Caco-2 (cell line): ENCODE data around the gene CETP. TPM values are rescaled to one million over a fixed set of nuclear protein-coding genes. Genes with fewer than 3 reads are reported as not detected.

Experiments used
- BruUV-seq: library from RNA; stranded (reverse); fragments of 400-500 nt; replicated peaks from 2 replicates; lab custom pipeline; 2021; lab: Mats Ljungman, UMichigan
- CTCF ChIA-PET: fragments of 300-600 bp; sonication (Branson Sonifier 250); formaldehyde crosslinking; loops from one replicate; lab custom pipeline; 2022; ENCODE audit warnings: antibody characterized with exemption; lab: Charles Lee
- POLR2A ChIA-PET: fragments of 300-600 bp; sonication (Branson Sonifier 250); formaldehyde crosslinking; loops from one replicate; lab custom pipeline; 2022; ENCODE audit warnings: antibody characterized with exemption; lab: Charles Lee
- DNase-seq, 2 experiments: peaks; one replicate each; pipeline versions ENCODE4 v3.0.0 to v3.0.0-alpha.2; 2020 to 2022
- H3K27me3 ChIP-seq: replicated peaks from 2 replicates; pipeline ENCODE4 v1.6.0; 2011; ENCODE audit warnings: low read length; ENCODE audit not compliant: control insufficient read depth, insufficient read depth
- H3K36me3 ChIP-seq: 2 replicates; pipeline ENCODE4 v1.5.1; 2011; ENCODE audit warnings: low read length; ENCODE audit not compliant: control insufficient read depth, insufficient read depth
- H3K4me1 ChIP-seq: fragments of 250-450 bp; sonication (Bioruptor Pico); 2 replicates; pipeline ENCODE4 v1.5.1; 2020; ENCODE audit warnings: mild to moderate bottlenecking
- H3K4me3 ChIP-seq: 2 replicates; pipeline ENCODE4 v1.5.1; 2011; ENCODE audit warnings: low read depth, mild to moderate bottlenecking, control low read depth, low read length
- H3K9me3 ChIP-seq: fragments of 250-450 bp; sonication (Bioruptor Pico); 2 replicates; pipeline ENCODE4 v1.5.1; 2020; ENCODE audit warnings: mild to moderate bottlenecking, moderate library complexity
- H3K27ac Mint-ChIP-seq: one replicate; pipeline ENCODE4 v1.8.0; 2022; ENCODE audit warnings: mixed read lengths; ENCODE audit not compliant: unreplicated experiment
- H3K27me3 Mint-ChIP-seq: one replicate; pipeline ENCODE4 v1.8.0; 2022; ENCODE audit warnings: mixed read lengths; ENCODE audit not compliant: insufficient read depth, unreplicated experiment
- H3K36me3 Mint-ChIP-seq: one replicate; pipeline ENCODE4 v1.8.0; 2022; ENCODE audit warnings: mild to moderate bottlenecking, mixed read lengths; ENCODE audit not compliant: insufficient read depth, unreplicated experiment
- H3K4me1 Mint-ChIP-seq: one replicate; pipeline ENCODE4 v1.8.0; 2022; ENCODE audit warnings: low read depth, mixed read lengths; ENCODE audit not compliant: unreplicated experiment
- H3K4me3 Mint-ChIP-seq: one replicate; pipeline ENCODE4 v1.8.0; 2022; ENCODE audit warnings: mild to moderate bottlenecking, moderate library complexity, mixed read lengths; ENCODE audit not compliant: unreplicated experiment
- H3K9me3 Mint-ChIP-seq: one replicate; pipeline ENCODE4 v1.8.0; 2022; ENCODE audit warnings: mixed read lengths; ENCODE audit not compliant: unreplicated experiment
- intact Hi-C: fragments of 100-400 bp; cut with micrococcal nuclease; formaldehyde crosslinking; loops from one replicate; pipeline ENCODE4 v1.10.0; 2022; ENCODE audit not compliant: unreplicated experiment
- total RNA-seq: library from RNA; stranded (reverse); gene quantifications from 2 replicates; pipeline ENCODE4 v1.2.3, GENCODE V29; 2022
- TF ChIP-seq, protein P1 (sequence below), 2 experiments: fragments of 200-600 bp in 1 of 2; IDR thresholded peaks; 1 replicate in 1 of 2; 2 replicates in 1 of 2; pipeline versions ENCODE4 v1.5.1 to v1.8.0; 2011 to 2022; ENCODE audit warnings: antibody characterized with exemption in 1 of 2, control low read depth in 1 of 2, inconsistent platforms in 1 of 2, low read depth in 1 of 2, low read length in 1 of 2, mild to moderate bottlenecking in 1 of 2, moderate library complexity in 1 of 2; ENCODE audit not compliant: insufficient read depth in 1 of 2, severe bottlenecking in 1 of 2, unreplicated experiment in 1 of 2

Gene CETP
- total RNA-seq, 1 experiment from 2014 or later, result not detected

DNA sequence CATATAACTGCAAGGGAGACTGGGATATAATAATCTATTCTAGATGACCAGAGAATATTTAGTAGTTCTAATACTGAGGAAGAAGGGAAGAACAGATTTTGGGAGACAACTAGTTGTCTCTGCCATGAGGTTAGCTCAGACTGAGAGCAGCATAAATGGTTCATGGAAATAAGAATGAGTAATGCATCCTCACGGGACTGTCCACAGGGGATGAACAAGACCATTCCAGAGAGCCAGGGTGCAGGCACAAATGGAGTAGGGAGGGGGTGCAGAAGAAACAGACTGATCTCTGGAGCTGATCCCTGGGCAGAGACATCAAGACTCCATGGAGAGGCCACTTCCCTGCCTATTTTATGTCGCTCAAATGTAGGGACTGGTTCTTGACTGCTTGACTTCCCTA is 58.0 kb downstream of the CETP start:
- peaks cover 4% of the 10 kb centered on the region for H3K27me3 Mint-ChIP-seq
- no peaks in the 10 kb centered on the region for H3K9me3 Mint-ChIP-seq
- no TSS peak for BruUV-seq
- no peak overlapping the region for H3K27ac Mint-ChIP-seq
- intact Hi-C loops, result no loop called here
- H3K36me3 ChIP-seq, result no peaks in the 10 kb centered on the region
- DNase-seq, result no peak
- no peaks in the 10 kb centered on the region for H3K4me1 Mint-ChIP-seq
- TF ChIP-seq, protein P1, sequence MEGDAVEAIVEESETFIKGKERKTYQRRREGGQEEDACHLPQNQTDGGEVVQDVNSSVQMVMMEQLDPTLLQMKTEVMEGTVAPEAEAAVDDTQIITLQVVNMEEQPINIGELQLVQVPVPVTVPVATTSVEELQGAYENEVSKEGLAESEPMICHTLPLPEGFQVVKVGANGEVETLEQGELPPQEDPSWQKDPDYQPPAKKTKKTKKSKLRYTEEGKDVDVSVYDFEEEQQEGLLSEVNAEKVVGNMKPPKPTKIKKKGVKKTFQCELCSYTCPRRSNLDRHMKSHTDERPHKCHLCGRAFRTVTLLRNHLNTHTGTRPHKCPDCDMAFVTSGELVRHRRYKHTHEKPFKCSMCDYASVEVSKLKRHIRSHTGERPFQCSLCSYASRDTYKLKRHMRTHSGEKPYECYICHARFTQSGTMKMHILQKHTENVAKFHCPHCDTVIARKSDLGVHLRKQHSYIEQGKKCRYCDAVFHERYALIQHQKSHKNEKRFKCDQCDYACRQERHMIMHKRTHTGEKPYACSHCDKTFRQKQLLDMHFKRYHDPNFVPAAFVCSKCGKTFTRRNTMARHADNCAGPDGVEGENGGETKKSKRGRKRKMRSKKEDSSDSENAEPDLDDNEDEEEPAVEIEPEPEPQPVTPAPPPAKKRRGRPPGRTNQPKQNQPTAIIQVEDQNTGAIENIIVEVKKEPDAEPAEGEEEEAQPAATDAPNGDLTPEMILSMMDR (IDR thresholded peaks at IDR 0.05; ENCODE audit: insufficient read depth in 1 of 2, low read depth in 1 of 2, low read length in 1 of 2, severe bottlenecking in 1 of 2, unreplicated experiment in 1 of 2), result no peak
- CTCF ChIA-PET, result no interaction called here
- no peak overlapping the region for H3K4me3 Mint-ChIP-seq
- peaks cover 4% of the 10 kb centered on the region for H3K36me3 Mint-ChIP-seq
- no peaks in the 10 kb centered on the region for H3K9me3 ChIP-seq
- POLR2A ChIA-PET, result no interaction called here
- no peaks in the 10 kb centered on the region for H3K27me3 ChIP-seq
- H3K4me1 ChIP-seq, result no peaks in the 10 kb centered on the region
- no peak overlapping the region for H3K4me3 ChIP-seq

DNA sequence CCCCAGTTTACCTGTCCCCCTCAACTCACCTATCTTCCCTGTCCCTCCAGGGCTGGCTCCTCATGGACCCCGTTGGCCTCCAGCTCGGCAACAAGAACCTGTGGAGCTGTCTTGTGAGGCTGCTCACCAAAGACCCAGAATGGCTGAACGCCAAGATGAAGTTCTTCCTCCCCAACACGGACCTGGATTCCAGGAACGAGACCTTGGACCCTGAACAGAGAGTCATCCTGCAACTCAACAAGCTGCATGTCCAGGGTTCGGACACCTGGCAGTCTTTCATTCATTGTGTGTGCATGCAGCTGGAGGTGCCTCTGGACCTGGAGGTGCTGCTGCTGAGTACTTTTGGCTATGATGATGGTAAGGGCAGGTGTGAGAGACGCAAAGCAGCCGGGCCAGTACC is 58.9 kb downstream of the CETP start:
- no peak overlapping the region for H3K27ac Mint-ChIP-seq
- Histone ChIP-seq H3K27me3 (no peaks in the 10 kb centered on the region), H3K4me1 (no peaks in the 10 kb centered on the region), H3K9me3 (no peaks in the 10 kb centered on the region), H3K4me3 (no peak overlapping the region), H3K36me3 (no peaks in the 10 kb centered on the region)
- BruUV-seq, result no TSS peak
- ChIA-PET CTCF (interaction anchor here (0.6 kb wide), 2 partner anchors 11 to 87 kb away, joined by 4 to 5 read pairs; no protein-coding TSS in a partner anchor), POLR2A (interaction anchor here (0.6 kb wide), 1 partner anchor 162 kb away, joined by 3 read pairs; no protein-coding TSS in a partner anchor)
- DNase-seq, result no peak
- H3K36me3 Mint-ChIP-seq, result peaks cover 4% of the 10 kb centered on the region
- H3K4me1 Mint-ChIP-seq, result no peaks in the 10 kb centered on the region
- peaks cover 4% of the 10 kb centered on the region for H3K27me3 Mint-ChIP-seq
- TF ChIP-seq, protein P1 (IDR thresholded peaks at IDR 0.05; ENCODE audit: insufficient read depth in 1 of 2, low read depth in 1 of 2, low read length in 1 of 2, severe bottlenecking in 1 of 2, unreplicated experiment in 1 of 2), result no peak
- no peaks in the 10 kb centered on the region for H3K9me3 Mint-ChIP-seq
- no peak overlapping the region for H3K4me3 Mint-ChIP-seq
- intact Hi-C loops, result no loop called here

DNA sequence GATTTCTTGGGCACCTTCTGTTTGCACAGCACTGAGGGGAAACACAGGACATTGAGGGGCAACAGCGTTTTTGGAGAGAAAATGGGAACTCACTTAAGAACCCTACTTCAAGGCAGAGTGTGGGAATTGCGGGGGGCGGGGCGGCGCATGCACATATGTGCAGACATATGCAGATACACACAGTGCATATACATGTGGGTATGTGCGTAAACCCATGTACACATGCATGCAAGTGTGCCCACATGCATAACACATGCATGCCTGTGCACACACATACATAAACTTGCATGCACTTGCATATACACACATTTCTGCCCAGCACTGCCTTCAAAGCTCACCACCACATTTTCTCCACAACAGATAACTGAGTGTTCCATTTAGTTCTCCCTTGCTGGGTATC is 60.0 kb downstream of the CETP start:
- no peaks in the 10 kb centered on the region for H3K9me3 ChIP-seq
- Mint-ChIP-seq H3K4me3 (no peak overlapping the region), H3K9me3 (no peaks in the 10 kb centered on the region), H3K27ac (no peak overlapping the region), H3K36me3 (peaks cover 4% of the 10 kb centered on the region), H3K4me1 (no peaks in the 10 kb centered on the region), H3K27me3 (peaks cover 4% of the 10 kb centered on the region)
- CTCF ChIA-PET, result no interaction called here
- no TSS peak for BruUV-seq
- H3K36me3 ChIP-seq, result no peaks in the 10 kb centered on the region
- DNase-seq, result no peak
- TF ChIP-seq, protein P1 (IDR thresholded peaks at IDR 0.05; ENCODE audit: insufficient read depth in 1 of 2, low read depth in 1 of 2, low read length in 1 of 2, severe bottlenecking in 1 of 2, unreplicated experiment in 1 of 2), result no peak
- H3K4me1 ChIP-seq, result no peaks in the 10 kb centered on the region
- intact Hi-C loops, result no loop called here
- H3K4me3 ChIP-seq, result no peak overlapping the region
- no peaks in the 10 kb centered on the region for H3K27me3 ChIP-seq
- POLR2A ChIA-PET, result no interaction called here
